KOPT-K1 (cell line): Measurements from ENCODE around the gene AHDC1.

Source experiments
- H3K27ac ChIP-seq: fragments of 200-600 bp; sonication (generic); 2 replicates; pipeline ENCODE4 v1.5.1; 2016; ENCODE audit warnings: antibody characterized with exemption, mild to moderate bottlenecking, low read depth, low read length; ENCODE audit not compliant: poor library complexity, severe bottlenecking
- H3K36me3 ChIP-seq: fragments of 200-600 bp; sonication (generic); 2 replicates; pipeline ENCODE4 v1.5.1; 2017; ENCODE audit warnings: antibody characterized with exemption, mild to moderate bottlenecking, low read length, moderate library complexity; ENCODE audit not compliant: insufficient read depth
- H3K9me3 ChIP-seq: fragments of 200-600 bp; sonication (generic); 2 replicates; pipeline ENCODE4 v1.5.1; 2017; ENCODE audit warnings: antibody characterized with exemption, low read length, mild to moderate bottlenecking; ENCODE audit not compliant: insufficient read depth, poor library complexity, severe bottlenecking

Gene AHDC1

DNA sequence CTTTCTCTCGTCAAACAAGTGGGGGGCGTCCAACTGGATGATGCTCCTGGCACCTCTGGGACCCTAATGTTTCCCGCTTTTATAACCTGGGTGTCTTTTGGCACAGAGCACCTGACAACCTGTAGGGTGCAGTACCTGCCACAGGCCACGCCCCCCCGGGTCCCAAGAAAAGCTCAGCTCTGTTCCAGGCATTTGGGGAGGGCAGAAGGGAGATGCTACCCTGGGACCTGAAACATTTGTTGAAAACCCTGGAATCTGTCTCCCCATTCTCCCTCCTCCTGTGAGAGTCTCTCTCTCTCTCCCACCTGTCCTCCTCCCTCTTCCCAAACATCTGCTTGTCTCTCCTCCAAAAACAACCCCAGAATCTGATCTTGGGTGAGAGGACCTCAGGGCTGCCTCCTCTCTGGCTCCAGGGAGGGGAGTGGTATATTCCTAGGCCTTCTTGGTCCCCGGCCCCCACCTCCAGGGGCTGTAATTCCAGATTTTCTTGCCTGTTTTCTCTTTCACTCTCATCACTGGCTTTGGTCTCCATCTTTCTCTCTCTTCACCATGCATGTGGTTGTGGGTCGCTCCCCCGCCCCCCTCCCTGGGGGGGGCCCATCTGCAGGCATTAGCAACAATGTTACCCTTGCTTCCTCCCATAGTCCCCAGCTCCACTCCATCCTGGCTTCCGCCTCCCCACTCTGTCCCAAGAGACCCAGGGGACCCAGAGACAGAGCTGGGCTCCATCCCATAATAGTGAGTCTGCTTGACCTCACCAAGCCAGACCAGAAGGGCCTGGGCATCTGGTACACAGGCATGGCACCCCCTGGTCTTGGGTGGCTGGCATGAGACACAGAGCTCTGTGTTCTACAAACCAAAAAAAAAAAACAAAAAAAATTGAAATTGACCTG, 4.1 kb downstream of the AHDC1 start:
- Histone ChIP-seq H3K9me3 (no peaks in the 10 kb centered on the region), H3K27ac (peak overlapping the region; percentile 71), H3K36me3 (no peaks in the 10 kb centered on the region)

DNA sequence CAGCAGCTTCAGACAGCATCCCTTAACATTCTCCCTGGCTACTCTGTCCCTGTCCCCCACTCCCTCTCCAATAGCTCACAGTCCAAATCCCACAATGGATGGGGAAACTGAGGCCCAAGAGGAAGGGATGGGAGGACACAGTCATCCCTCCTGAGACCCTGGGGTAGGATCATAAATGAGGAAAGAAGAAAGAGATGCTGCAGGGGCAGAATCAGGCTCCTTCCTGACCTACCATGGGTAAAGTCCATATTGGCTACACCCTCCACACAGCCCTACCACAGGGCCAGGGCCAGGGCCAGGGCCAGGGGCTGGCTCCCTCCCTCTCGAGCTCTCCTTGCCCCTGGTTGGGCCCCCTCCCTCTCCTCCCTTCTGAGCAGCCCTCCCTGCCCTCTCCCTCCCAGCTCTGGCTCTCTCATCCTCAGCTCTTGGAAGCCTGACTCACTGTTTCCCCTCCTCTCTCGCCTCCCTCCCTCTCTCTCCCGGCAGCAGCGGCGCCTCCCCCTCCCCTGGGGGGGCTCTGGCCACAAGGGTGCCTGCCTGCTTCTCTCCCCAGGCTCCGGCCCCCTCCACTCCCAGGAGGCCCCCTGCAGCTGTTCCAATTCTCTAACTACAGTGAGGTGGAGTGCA, 4.9 kb downstream of the AHDC1 start:
- no peaks in the 10 kb centered on the region for H3K9me3 ChIP-seq
- H3K36me3 ChIP-seq = no peaks in the 10 kb centered on the region
- H3K27ac ChIP-seq = peak overlapping the region; percentile 71

DNA sequence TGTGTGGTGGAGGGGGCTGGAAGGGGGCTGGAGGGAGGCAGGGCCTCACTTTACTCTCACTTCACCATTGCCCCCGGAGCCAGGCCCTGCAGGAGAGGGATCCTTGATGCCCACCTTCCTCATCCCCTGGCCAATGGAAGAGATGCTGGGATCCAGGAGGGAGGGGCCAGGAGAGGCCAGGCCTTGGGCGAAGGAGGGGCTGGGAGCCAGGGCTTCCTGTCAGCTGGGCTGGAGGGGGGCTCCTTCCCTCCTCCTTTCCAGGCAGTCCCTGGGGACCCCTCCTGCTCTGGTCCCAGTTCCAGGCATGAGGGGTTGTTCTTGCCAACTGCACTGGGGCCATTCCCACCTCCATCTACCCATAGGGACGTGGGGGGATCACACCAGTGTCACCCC, 5.7 kb downstream of the AHDC1 start:
- H3K36me3 ChIP-seq = no peaks in the 10 kb centered on the region; the same call in 1 of the 2 replicates
- H3K9me3 ChIP-seq = no peaks in the 10 kb centered on the region
- H3K27ac ChIP-seq = peak overlapping the region; percentile 71

DNA sequence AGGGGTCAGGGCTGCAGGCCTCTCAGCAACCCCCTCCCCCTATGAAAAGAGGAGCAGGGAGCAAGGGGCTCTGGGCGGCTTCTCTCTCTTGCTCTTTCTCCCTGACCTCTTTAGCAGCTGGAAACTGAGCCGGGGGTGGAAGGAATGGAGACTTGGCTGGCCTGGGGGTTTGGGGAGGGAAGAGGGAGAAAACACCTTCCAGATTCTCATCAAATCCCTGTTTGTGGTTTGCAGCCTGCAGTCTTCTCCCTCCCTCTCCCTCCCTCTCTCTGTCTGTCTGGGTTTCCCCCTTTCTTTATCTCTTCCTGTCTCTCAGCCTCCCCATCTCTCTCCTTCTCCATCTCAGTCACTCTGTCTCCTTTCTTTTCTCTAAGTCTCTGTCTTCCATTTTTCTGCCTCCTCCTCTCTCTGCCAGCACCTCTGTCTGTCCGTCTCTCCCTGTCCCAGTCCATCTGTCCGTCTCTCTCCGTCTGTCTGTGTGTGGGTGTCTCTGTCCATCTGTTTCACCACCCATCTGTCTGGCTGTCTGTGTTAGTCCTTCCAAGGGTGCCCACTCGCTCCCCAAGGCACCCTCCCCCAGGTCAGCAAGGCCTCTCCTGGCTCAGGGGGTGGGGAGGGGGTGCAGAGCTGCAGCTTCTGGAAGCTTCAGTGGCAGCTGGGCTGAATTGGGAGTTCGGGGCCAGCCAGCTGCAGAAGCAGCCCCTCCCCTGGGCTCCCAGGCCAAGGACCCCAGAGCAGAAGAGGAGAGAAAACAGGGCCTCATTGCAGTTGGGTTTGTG, 6.2 kb downstream of the AHDC1 start:
- Histone ChIP-seq H3K27ac (peak overlapping the region; percentile 71), H3K9me3 (no peaks in the 10 kb centered on the region), H3K36me3 (no peaks in the 10 kb centered on the region; the same call in 1 of the 2 replicates)

DNA sequence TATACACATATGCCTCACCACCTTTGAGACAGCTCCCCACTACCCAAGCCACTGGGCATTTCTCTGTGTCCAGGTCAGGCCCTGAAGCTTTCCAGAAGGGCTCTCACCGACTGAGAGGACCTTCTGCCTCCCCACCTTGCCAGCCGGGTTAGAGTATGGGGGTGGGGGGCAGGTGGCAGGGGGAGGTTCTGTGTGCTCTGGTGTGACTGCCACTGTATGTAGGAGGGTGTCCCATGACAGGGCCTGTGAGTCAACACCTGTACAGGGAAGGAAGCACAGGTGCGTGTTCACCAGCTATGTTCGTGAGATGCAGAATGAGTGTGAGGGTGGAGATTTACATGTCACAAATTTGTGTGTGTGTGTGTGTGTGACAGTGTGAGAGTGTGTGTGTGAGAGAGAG, 7.0 kb downstream of the AHDC1 start:
- Histone ChIP-seq H3K27ac (peak overlapping the region; percentile 71), H3K9me3 (no peaks in the 10 kb centered on the region), H3K36me3 (no peaks in the 10 kb centered on the region; the same call in 1 of the 2 replicates)

DNA sequence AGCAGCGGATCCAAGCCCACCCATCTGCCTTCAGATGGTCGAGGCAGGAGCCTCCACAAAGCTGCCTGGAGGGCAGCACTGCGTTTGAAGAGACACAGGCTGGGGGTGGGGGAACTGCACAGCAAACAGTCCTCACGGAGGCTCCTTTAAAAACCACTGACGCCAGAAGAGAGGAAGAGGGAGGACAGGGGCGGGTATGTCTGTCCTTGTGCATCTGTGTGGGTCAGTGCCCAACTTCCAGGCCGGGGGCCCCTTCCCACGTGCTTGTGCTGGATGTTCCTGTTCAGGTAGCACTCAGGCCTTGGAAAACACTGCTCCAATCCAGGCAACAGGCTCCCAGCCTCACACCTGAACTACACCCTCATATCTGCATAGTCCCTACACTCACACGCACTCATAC, 7.7 kb downstream of the AHDC1 start:
- H3K27ac ChIP-seq = peak overlapping the region; percentile 13
- no peaks in the 10 kb centered on the region; the same call in 1 of the 2 replicates for H3K36me3 ChIP-seq
- no peaks in the 10 kb centered on the region for H3K9me3 ChIP-seq

DNA sequence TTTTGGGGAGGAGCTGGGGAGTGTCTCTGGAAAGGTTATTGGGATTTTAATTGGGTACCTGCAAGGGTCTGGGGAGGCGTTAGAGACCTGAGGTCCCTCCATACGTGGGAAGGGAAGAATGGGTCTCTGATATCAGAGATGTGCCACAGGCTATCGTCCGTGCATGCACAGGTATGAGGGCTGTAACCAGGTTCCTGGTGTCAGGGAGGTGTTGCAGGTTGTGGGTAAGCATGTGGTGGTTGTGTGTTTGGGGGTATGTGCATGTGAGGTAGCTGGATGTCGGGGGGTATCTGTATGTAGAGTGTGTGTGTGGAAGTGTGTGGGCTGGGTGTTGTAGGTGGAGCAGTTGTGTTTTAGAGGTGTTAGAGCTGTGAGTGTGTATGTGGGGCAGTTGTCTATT, 8.3 kb downstream of the AHDC1 start:
- Histone ChIP-seq H3K9me3 (no peaks in the 10 kb centered on the region), H3K27ac (no peak overlapping the region), H3K36me3 (no peaks in the 10 kb centered on the region; the same call in 1 of the 2 replicates)

DNA sequence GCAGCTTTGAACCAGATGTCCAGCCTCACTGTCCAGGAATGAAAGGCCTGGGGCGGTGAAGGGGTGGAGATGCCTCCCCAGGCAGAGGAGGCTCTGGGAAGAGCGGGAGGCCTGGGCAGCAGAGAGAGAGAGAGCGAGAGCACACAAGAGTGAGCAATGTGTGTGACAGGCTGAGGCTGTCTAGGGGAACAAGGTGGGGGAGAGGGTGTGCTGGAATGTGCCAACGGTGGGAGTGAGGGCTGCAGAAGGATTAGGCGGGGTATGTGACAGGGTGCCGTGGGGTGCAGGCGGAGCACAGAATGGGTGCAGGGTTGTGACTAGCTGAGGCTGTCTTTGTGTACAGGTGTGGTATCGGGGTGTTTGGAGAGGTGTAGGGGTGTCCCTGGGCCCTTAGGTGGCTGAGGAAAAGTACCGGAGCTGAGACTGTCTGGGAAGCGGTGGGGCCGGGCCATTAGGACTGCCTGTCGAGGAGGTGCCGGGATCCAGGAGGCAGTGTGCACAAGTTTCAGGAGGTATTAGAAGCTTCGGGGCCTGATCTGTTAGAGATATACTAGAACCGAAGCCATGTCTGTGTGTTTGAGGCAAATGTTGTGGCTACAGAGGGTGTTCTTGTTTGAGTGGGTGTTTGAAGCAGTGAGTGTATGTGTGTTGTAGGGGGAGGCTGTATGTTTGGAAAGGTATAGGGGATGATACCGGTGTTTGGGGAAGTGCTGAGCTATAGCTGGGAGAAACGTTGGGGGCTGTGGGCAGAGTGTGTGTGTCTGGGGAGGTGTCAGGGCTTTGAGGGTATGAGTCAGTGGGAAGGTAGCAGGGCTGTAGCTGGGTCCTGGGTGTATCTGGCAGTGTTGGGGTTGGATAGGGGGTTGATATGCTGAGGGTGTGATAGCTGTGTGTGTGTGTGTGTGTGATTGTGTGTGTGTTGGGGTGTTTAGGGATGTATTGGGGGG, 9.1 kb downstream of the AHDC1 start:
- Histone ChIP-seq H3K27ac (no peak overlapping the region), H3K9me3 (no peaks in the 10 kb centered on the region)

DNA sequence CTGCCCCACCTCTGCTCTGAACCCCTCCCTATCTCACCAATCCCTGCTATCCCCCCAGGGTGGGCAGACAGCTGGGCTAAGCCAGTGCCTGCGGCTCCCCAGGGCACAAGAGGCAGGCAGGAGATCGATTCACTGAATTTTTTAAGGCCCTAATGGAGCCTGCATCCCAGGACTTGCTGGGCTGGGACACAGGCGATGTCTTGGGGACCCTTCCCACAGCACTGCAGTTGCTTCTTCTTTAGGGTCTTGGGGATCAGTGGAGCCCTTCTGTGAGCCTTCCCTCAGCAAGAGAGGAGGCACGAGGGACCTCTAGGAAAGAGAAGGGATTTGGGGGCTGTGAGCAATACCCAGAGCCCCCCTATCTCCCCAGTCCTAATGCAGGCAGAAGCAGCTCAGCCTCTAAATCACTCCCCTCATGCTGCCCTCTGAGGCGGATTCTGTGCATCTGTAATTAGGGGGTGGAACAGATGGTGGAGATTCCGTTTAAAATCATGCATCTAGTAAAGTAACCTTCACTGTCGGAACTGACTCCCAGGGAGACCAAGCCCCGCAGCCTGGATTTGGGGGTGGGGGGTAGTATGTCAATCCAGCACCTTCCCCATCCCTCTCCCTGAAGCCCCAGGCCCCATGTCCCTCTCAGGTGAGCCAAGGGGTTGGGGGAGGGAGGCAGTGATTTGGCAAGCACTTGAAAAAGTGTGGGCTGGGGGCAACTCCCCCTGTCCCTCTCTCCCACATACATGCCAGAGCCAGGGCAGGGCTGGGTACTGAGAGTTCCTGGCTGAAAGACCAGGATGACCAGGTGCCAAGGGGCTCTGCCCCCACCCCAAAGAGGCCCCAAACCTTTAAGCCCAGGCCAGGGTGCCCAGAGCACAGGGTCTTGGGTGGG, 10.0 kb downstream of the AHDC1 start:
- Histone ChIP-seq H3K27ac (no peak overlapping the region), H3K9me3 (no peaks in the 10 kb centered on the region), H3K36me3 (peaks cover 8% of the 10 kb centered on the region; the same call in 1 of the 2 replicates)

More for the DNA sequence above, 9.1 kb downstream of the AHDC1 start:
- peaks cover under 1% of the 10 kb centered on the region; the same call in 1 of the 2 replicates for H3K36me3 ChIP-seq

DNA sequence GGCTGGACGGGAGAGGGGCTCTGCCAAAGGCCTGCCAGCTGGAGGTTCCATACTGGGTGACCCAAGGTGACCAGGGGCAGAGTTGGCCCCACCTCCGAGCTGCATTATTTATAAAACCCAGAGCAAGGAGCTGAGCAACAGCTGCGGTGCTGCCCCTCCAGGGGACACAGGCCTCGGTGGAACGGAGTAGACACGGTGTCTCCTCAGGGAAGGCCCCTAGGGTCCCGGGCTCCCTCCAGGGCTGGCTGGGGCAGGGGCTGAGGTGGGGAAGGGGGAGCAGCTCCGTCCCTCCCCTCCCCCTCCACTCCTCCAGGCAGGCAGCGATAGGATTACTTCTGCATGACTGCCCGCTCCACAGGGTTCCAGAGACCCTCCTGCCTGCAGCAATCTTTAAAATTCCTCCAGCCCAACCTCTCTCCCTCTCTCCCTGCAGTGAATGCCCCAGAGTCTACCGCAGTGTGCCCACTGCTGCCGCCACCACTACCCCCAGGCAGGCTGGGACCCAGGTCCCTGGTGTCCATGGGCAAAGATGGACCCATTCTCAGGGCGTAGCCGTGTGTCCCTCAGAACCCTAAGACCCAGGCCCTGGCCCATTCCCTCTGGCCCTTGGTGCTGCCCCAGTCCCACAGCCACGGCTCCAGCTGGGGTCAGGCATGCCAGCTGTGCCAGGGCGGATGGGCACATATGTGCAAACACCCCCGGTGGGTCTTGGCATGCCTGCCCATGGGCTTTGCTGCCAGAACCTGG, 10.8 kb downstream of the AHDC1 start:
- no peak overlapping the region for H3K27ac ChIP-seq
- peaks cover 10% of the 10 kb centered on the region; the same call in 1 of the 2 replicates for H3K36me3 ChIP-seq
- H3K9me3 ChIP-seq = no peaks in the 10 kb centered on the region

DNA sequence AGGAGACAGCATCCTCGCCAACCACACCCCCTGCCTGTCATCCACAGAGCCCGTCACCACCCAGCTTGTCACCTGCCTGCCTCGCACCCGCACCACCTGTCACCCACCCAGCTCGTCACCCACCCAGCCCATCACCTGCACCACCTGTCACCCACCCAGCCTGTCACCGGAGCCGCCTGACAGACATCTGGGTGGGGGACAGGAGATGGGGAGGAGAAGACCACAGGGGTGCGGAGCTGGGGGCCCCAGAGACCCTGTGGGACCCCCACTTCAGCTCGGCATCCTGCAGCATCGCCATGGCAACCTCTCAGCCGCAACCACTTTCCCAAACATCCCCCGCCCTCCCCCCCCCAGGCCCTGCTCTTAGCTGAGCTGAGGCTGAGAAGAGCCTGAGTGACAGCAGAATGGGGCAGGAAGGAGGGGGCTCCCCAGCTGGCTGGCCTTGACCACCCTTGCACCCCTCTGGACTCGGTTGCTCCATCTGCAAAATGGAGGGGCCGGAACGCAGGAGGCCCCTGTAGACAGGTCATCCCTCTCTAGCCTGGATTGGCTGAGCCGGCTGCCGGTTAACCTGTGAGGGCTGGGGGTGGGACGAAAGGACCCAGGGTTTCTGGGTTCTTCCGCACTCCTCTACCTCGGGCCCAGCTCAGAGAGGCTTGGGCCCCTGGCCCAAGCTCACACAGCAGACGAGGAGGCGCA, 11.6 kb downstream of the AHDC1 start:
- H3K27ac ChIP-seq = no peak overlapping the region
- peaks cover 16% of the 10 kb centered on the region; the same call in 1 of the 2 replicates for H3K36me3 ChIP-seq
- no peaks in the 10 kb centered on the region for H3K9me3 ChIP-seq

DNA sequence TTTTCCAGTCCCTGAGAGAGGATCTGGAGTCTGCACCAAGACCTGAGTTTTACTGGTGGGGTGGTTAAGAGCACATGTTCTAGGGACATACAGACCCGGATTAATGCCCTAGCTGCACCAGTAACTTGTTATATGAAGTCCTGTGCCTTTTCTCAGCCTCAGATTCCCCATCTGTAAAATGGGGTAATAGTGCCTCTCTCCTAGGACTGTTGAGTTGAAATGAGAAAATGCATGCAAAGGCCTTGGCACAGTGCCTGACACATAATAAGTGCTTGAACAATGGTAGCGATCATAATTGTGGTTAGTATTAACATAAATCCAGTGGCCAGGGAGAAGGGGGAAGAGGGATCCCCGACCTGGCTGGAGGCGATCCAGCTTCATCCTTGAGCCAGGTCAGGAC, 12.3 kb downstream of the AHDC1 start:
- no peaks in the 10 kb centered on the region for H3K9me3 ChIP-seq
- H3K36me3 ChIP-seq = peaks cover 16% of the 10 kb centered on the region; the same call in 1 of the 2 replicates
- no peak overlapping the region for H3K27ac ChIP-seq
